Loucy (cell line): ENCODE results near the gene TMPRSS13.

Experiments
- H2AFZ ChIP-seq: fragments of 200-600 bp; sonication (generic); 2 replicates; pipeline ENCODE4 v1.6.0; 2016; ENCODE audit warnings: antibody characterized with exemption, mild to moderate bottlenecking, low read length, moderate library complexity
- H3F3A ChIP-seq: fragments of 200-600 bp; 2 replicates; pipeline ENCODE4 v1.6.0; 2016; ENCODE audit warnings: antibody characterized with exemption, low read depth, mild to moderate bottlenecking
- H3K27me3 ChIP-seq: fragments of 200-600 bp; sonication (generic); 2 replicates; pipeline ENCODE4 v1.6.1; 2014; ENCODE audit warnings: low read length, mild to moderate bottlenecking; ENCODE audit not compliant: insufficient read depth, poor library complexity, severe bottlenecking
- H3K36me3 ChIP-seq: fragments of 200-600 bp; sonication (generic); 2 replicates; pipeline ENCODE4 v1.6.1; 2016; ENCODE audit warnings: low read length; ENCODE audit not compliant: insufficient read depth
- H3K4me1 ChIP-seq: fragments of 200-600 bp; sonication (generic); 2 replicates; pipeline ENCODE4 v1.5.1; 2014; ENCODE audit warnings: low read length, mild to moderate bottlenecking; ENCODE audit not compliant: insufficient read depth, poor library complexity, severe bottlenecking
- H3K4me2 ChIP-seq: fragments of 200-600 bp; sonication (generic); 2 replicates; pipeline ENCODE4 v1.6.0; 2014; ENCODE audit warnings: antibody characterized with exemption, low read length, low read depth, mild to moderate bottlenecking; ENCODE audit not compliant: poor library complexity, severe bottlenecking
- H3K4me3 ChIP-seq: fragments of 200-600 bp; sonication (generic); 2 replicates; pipeline ENCODE4 v1.5.1; 2014; ENCODE audit warnings: low read length, mild to moderate bottlenecking, mixed read lengths; ENCODE audit not compliant: poor library complexity, severe bottlenecking
- H3K79me2 ChIP-seq: fragments of 200-600 bp; sonication (generic); 2 replicates; pipeline ENCODE4 v1.6.1; 2014; ENCODE audit warnings: low read length; ENCODE audit not compliant: insufficient read depth
- H3K9ac ChIP-seq: fragments of 200-600 bp; sonication (generic); 2 replicates; pipeline ENCODE4 v1.6.0; 2014; ENCODE audit warnings: mild to moderate bottlenecking, low read depth, low read length, moderate library complexity; ENCODE audit not compliant: poor library complexity, severe bottlenecking
- H3K9me2 ChIP-seq: fragments of 200-600 bp; sonication (generic); replicated peaks from 2 replicates; pipeline ENCODE4 v1.6.1; 2016; ENCODE audit warnings: low read depth, low read length, mixed read lengths
- H3K9me3 ChIP-seq: fragments of 200-600 bp; sonication (generic); 2 replicates; pipeline ENCODE4 v1.6.1; 2014; ENCODE audit warnings: mild to moderate bottlenecking, antibody characterized with exemption, low read length, low read depth; ENCODE audit not compliant: insufficient read depth
- H4K20me1 ChIP-seq: fragments of 200-600 bp; sonication (generic); 2 replicates; pipeline ENCODE4 v1.6.0; 2014; ENCODE audit warnings: antibody characterized with exemption, low read length, mild to moderate bottlenecking; ENCODE audit not compliant: insufficient read depth, poor library complexity, severe bottlenecking
- EZH2phosphoT487 ChIP-seq: fragments of 200-600 bp; IDR thresholded peaks from 2 replicates; pipeline ENCODE4 v1.6.1; 2018; ENCODE audit warnings: antibody characterized with exemption, mild to moderate bottlenecking, moderate library complexity, borderline replicate concordance
- TF ChIP-seq, protein P1 (sequence below): fragments of 200-600 bp; sonication (generic); conservative IDR thresholded peaks from 2 replicates; pipeline ENCODE4 v1.5.1; 2014; ENCODE audit warnings: mild to moderate bottlenecking, antibody characterized with exemption, low read length

Gene TMPRSS13

DNA sequence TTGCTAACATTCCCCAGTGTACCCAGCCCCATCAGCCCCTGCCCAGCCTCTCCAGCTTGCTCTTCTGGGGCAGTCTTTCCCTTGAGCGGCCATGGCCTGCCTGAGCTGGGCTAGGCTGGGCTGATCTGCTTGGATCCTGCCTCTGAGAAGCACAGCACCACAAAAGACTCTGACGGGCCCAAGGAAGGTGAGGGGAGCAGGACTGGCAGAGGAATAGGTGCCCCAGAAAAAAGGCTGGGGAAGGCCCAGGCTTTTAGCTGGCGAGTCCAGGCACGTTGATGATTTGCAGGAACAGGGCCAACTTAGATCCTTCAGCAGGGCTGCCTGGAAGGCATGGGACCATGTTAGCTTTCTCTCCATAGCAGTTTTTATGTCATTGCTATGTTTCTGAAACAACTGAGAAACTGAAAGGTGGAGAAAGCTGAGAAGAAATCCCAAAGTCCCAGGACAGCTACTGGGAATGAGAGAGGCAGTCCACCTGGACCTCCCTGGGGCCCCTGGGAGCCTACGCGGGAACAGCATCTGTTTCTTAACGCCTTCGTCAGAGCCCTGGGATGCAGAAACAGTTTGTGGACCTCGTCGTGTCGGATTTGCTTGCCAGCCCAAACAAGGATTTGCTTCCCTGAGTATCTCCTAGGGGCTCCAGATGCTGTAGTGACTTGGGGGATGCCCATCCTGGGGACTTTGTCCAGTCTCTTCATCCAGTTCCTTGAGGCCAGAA lies 28.3 kb downstream of the TMPRSS13 start:
- Histone ChIP-seq H3K79me2 (no peaks in the 10 kb centered on the region), H3K36me3 (no peaks in the 10 kb centered on the region), H3K4me2 (no peak overlapping the region), H3K4me1 (peaks cover 10% of the 10 kb centered on the region), H3K9ac (no peak overlapping the region), H3K9me2 (no peaks in the 10 kb centered on the region), H3K4me3 (no peak overlapping the region), H3K27me3 (no peaks in the 10 kb centered on the region), H3F3A (no peaks in the 10 kb centered on the region), H4K20me1 (no peaks in the 10 kb centered on the region), H3K9me3 (no peaks in the 10 kb centered on the region), H2AFZ (no peak overlapping the region)
- TF ChIP-seq EZH2phosphoT487 = no peak
- TF ChIP-seq, protein P1, sequence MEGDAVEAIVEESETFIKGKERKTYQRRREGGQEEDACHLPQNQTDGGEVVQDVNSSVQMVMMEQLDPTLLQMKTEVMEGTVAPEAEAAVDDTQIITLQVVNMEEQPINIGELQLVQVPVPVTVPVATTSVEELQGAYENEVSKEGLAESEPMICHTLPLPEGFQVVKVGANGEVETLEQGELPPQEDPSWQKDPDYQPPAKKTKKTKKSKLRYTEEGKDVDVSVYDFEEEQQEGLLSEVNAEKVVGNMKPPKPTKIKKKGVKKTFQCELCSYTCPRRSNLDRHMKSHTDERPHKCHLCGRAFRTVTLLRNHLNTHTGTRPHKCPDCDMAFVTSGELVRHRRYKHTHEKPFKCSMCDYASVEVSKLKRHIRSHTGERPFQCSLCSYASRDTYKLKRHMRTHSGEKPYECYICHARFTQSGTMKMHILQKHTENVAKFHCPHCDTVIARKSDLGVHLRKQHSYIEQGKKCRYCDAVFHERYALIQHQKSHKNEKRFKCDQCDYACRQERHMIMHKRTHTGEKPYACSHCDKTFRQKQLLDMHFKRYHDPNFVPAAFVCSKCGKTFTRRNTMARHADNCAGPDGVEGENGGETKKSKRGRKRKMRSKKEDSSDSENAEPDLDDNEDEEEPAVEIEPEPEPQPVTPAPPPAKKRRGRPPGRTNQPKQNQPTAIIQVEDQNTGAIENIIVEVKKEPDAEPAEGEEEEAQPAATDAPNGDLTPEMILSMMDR = no peak

DNA sequence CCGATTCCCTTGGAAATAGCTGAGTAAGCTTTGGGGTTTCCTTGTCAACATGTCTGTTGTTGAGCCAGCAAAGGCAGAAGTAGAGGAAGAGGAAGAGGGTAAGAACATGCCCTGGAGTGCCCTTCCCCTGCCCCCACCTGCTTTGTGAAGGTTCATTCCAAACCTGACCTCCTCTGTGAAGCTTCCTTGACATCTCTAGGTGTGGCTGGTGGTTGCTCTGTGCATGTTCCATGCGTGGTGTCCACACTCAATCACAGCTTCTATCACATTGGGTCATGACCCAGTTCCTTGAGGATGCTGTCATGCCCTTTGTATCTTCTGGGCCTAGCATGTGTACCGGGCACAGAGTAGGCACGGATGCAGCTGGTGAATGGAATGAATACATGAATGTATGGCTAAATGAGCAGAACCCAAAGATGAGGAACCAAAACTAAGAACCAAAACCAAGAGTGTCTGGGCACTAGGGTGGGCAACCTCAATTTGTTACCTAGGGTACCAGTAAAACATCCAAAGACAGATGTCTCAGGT lies 29.0 kb downstream of the TMPRSS13 start:
- H3K4me3 ChIP-seq = no peak overlapping the region
- H3F3A ChIP-seq = no peaks in the 10 kb centered on the region
- H4K20me1 ChIP-seq = no peaks in the 10 kb centered on the region
- no peaks in the 10 kb centered on the region for H3K36me3 ChIP-seq
- H3K4me2 ChIP-seq = no peak overlapping the region
- H3K79me2 ChIP-seq = no peaks in the 10 kb centered on the region
- no peak overlapping the region for H3K9ac ChIP-seq
- peaks cover 10% of the 10 kb centered on the region for H3K4me1 ChIP-seq
- H3K27me3 ChIP-seq = no peaks in the 10 kb centered on the region
- H3K9me3 ChIP-seq = no peaks in the 10 kb centered on the region
- no peak overlapping the region for H2AFZ ChIP-seq
- TF ChIP-seq, protein P1 = no peak
- TF ChIP-seq EZH2phosphoT487 = no peak
- H3K9me2 ChIP-seq = no peaks in the 10 kb centered on the region

DNA sequence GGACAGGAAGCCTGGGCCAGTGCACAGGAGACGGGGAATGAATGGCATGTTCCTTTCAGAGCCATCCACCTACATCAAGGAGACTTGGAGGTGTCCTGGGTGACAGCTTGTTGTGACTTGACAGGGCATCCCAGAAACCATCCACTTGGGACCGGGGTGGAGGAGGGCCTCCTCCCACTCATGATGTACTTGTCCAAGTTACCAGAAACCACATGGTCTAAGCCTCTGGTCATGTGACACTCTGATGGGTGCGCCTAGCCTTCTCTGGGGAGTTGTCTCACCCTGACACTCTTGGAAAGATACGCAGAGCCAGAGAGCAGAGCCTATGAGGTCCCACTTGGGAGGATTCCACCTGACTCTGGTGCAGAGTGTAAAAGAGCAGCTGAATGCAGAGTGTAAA lies 31.1 kb downstream of the TMPRSS13 start:
- Histone ChIP-seq H3K4me3 (no peak overlapping the region), H3K36me3 (no peaks in the 10 kb centered on the region), H3K27me3 (no peaks in the 10 kb centered on the region), H3K4me2 (no peak overlapping the region), H3K9me3 (no peaks in the 10 kb centered on the region), H4K20me1 (no peaks in the 10 kb centered on the region), H3K79me2 (no peaks in the 10 kb centered on the region), H3K9ac (no peak overlapping the region), H2AFZ (no peak overlapping the region), H3K4me1 (peaks cover 10% of the 10 kb centered on the region), H3K9me2 (no peaks in the 10 kb centered on the region), H3F3A (no peaks in the 10 kb centered on the region)
- no peak for TF ChIP-seq EZH2phosphoT487
- TF ChIP-seq, protein P1 = no peak
